ENCODE measurements around the gene ZNF112.

The ZNF112 gene

GRCh38 chr19:44280916-44281315 lies 75.6 kb downstream of the ZNF112 start:
- no peak for DNase-seq

- DNase-seq = no peak
Observed at GRCh38 chr19:44278181-44278690, 78.2 kb downstream of the ZNF112 start.

DNA sequence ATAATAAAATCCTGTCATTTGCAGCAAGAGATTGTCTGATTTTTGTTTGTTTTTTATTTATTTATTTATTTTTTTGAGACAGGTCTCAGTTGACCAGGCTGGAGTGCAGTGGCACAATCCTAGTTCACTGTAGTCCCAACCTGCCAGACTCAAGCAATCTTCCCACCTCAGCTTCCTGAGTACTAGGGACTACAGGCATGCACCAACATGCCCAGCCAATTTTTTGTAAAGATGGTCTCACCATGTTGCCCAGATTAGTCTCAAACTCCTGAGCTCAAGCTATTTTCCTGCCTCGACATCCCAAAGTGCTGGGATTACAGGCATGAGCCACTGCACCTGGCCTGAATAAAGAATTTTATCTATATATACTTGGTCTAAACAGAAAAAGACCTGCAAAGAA lies 79.1 kb downstream of the ZNF112 start:
- DNase-seq = no peak
